Adipocyte (in vitro differentiated cells): ENCODE data around the gene SARM1.
A peak's percentile ranks its signal among the peaks of the same experiment; 100 is the strongest.
"Not testable (repeated sequence)": the region's sequence is repeated elsewhere in the genome, so short reads cannot be mapped to it uniquely, and the experiment has no call there.

Source experiments
- DNase-seq: peaks from one replicate; pipeline ENCODE4 v3.0.0-alpha.2; 2015; ENCODE audit warnings: low read depth
- H3K27me3 ChIP-seq: replicated peaks from 2 replicates; pipeline ENCODE4 v1.7.0; 2013; ENCODE audit warnings: mild to moderate bottlenecking, low read length, moderate library complexity; ENCODE audit not compliant: control insufficient read depth, insufficient read depth
- H3K36me3 ChIP-seq: 2 replicates; pipeline ENCODE4 v1.7.0; 2013; ENCODE audit warnings: low read length, mild to moderate bottlenecking, moderate library complexity; ENCODE audit not compliant: control insufficient read depth, insufficient read depth, severe bottlenecking
- H3K4me1 ChIP-seq: 2 replicates; pipeline ENCODE4 v1.7.0; 2013; ENCODE audit warnings: mild to moderate bottlenecking, low read length, moderate library complexity; ENCODE audit not compliant: control insufficient read depth, insufficient read depth
- H3K4me3 ChIP-seq: 2 replicates; pipeline ENCODE4 v1.7.0; 2013; ENCODE audit warnings: mild to moderate bottlenecking, low read length, moderate library complexity
- H3K9ac ChIP-seq: 2 replicates; pipeline ENCODE4 v1.7.0; 2013; ENCODE audit warnings: mild to moderate bottlenecking, low read length, moderate library complexity
- H3K9me3 ChIP-seq: 2 replicates; pipeline ENCODE4 v1.7.0; 2013; ENCODE audit warnings: mild to moderate bottlenecking, low read length, moderate library complexity; ENCODE audit not compliant: control insufficient read depth

The SARM1 gene

DNA sequence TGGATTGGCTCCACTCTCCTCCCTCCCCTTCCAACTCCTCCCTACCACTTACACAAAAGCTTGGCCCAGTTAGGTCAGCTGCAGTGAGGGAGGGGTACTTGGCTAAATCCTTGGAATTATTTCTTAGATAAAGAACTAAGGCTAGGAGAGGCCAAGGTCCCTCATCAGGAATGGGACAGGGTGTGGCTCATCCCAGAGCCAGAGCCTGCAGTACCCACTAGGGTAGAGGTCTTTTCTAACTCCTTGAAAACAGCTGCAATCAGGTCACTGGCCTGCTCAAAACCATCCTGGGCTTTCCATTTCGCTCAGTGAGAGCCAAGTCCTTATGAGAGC lies 36.4 kb downstream of the SARM1 start:
- H3K27me3 ChIP-seq = no peaks in the 10 kb centered on the region
- DNase-seq = no peak
- peaks cover 15% of the 10 kb centered on the region for H3K4me1 ChIP-seq
- H3K4me3 ChIP-seq = no peak overlapping the region
- H3K36me3 ChIP-seq = no peaks in the 10 kb centered on the region
- H3K9me3 ChIP-seq = peaks cover 3% of the 10 kb centered on the region
- no peak overlapping the region for H3K9ac ChIP-seq

DNA sequence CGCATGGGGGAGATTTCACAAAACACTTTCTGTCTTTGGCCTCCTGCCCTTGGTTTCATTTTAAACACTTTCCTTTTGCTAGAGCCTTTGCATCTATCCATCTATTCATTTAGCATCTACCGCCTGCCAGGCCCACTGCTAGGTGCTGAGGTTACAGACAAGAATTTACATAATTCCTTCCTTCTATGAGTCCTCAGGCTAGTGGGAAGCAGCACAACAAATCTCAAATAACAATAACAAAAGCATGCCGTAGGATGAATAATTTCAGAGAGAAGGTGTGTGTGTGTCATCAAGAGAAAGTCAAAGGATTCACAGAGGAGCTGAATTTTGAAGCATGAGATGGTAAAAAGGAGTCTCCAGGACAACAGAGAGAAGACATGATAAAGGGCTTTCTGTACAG lies 40.6 kb downstream of the SARM1 start:
- H3K4me1 ChIP-seq = no peaks in the 10 kb centered on the region
- H3K4me3 ChIP-seq = no peak overlapping the region
- no peak for DNase-seq
- no peak overlapping the region for H3K9ac ChIP-seq
- H3K9me3 ChIP-seq = peaks cover 3% of the 10 kb centered on the region
- H3K36me3 ChIP-seq = no peaks in the 10 kb centered on the region
- peaks cover 9% of the 10 kb centered on the region for H3K27me3 ChIP-seq

DNA sequence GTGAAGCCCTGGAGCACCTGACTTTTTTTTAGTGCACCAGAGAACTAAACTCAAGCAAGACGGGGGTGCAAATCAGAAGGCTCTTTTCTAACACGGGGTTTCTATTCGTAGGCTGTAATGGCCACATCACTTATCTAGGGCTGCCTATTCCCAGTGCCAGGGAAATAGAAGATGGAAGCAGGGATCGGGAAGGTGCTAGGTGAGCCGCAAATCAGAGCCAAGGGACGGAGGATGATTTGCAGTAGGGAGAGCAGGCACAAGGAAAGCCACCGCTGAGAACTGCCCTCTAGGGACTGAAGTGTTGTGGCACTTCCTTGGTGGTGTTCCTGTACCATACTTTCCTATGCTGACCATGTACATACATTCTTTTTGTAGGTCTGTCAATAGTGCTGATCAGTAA lies 42.3 kb downstream of the SARM1 start:
- Histone ChIP-seq H3K9ac (no peak overlapping the region), H3K9me3 (peaks cover 3% of the 10 kb centered on the region), H3K27me3 (peaks cover 9% of the 10 kb centered on the region), H3K36me3 (no peaks in the 10 kb centered on the region), H3K4me1 (no peaks in the 10 kb centered on the region), H3K4me3 (no peak overlapping the region)
- DNase-seq = no peak

DNA sequence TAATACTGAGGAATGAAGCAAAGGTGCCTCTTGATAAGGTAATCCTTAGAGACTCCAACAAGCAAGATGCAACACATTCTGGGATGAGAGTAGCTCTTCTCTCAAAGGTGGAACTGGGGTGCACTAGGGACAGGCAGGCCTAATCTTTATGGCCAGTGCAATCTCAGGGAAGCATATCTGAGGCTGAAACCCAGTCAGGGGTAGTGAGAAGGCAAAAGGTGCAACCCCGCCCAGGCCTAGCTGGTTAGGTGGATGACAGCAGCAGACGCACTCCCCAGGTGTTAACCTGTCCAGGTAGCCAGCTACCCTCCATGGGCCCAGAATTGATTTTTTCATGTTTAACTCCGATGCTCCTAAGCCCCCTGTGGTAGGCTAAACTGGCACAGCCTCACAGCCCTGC lies 44.4 kb downstream of the SARM1 start:
- peaks cover 14% of the 10 kb centered on the region for H3K27me3 ChIP-seq
- no peak for DNase-seq

GRCh38 chr17:28416703-28417311 lies 45.3 kb downstream of the SARM1 start:
- Histone ChIP-seq H3K27me3 (peaks cover 14% of the 10 kb centered on the region), H3K36me3 (no peaks in the 10 kb centered on the region), H3K4me3 (no peak overlapping the region), H3K9ac (no peak overlapping the region), H3K9me3 (peaks cover 3% of the 10 kb centered on the region), H3K4me1 (no peaks in the 10 kb centered on the region)
- peak; percentile 70 for DNase-seq

More for the DNA sequence above, 44.4 kb downstream of the SARM1 start:
- Histone ChIP-seq H3K4me1 (no peaks in the 10 kb centered on the region), H3K36me3 (no peaks in the 10 kb centered on the region), H3K9me3 (peaks cover 3% of the 10 kb centered on the region), H3K4me3 (no peak overlapping the region), H3K9ac (no peak overlapping the region)

- Histone ChIP-seq H3K36me3 (no peaks in the 10 kb centered on the region), H3K4me1 (no peaks in the 10 kb centered on the region), H3K27me3 (peaks cover 26% of the 10 kb centered on the region), H3K4me3 (no peak overlapping the region), H3K9me3 (no peaks in the 10 kb centered on the region), H3K9ac (no peak overlapping the region)
- DNase-seq = no peak
Measured at GRCh38 chr17:28421787-28422305, 50.4 kb downstream of the SARM1 start.

DNA sequence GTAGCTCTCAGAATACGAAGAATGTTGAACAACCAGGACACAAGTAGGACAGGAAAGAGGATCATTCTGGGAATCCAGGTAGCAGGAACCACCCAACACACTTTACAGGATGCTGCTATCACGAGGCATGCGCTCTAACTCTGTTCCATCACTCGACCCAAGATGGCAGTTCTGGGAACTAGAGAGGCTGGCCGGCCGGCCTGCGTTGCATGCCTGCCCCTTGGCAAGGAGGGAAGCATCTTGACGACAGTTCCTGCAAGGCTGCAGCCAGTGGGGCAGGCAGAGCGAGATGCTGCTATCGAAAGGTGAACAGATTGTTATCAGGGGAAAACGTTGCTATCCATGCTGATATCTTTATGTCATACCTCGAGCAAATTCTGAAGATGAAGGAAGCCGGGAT lies 53.7 kb downstream of the SARM1 start:
- Histone ChIP-seq H3K9ac (no peak overlapping the region), H3K36me3 (no peaks in the 10 kb centered on the region), H3K4me3 (no peak overlapping the region), H3K9me3 (no peaks in the 10 kb centered on the region), H3K4me1 (no peaks in the 10 kb centered on the region), H3K27me3 (peaks cover 26% of the 10 kb centered on the region)
- DNase-seq = no peak

DNA sequence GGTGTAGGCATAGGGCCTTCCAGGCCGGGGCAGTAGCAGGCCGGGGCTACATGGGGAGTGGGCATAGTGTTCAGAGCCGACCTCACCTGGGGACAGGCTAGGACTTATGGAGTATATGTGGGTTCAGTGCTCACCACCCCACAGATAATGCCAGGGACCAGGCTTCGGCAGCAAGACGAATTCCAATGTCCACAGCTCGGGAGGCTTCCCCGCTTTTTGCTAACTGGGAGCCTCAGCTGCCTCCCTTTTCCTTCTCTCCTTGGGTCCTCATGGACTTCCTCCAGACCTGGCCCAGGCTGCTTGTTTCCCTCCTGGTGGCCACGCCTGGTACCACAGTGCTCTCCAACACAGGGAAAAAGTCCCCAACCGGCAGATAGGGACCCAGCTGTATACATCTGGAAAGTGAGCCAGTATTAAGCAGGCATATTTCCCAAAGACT lies 54.6 kb downstream of the SARM1 start:
- Histone ChIP-seq H3K9me3 (no peaks in the 10 kb centered on the region), H3K36me3 (no peaks in the 10 kb centered on the region), H3K27me3 (peaks cover 25% of the 10 kb centered on the region), H3K9ac (no peak overlapping the region), H3K4me3 (no peak overlapping the region), H3K4me1 (no peaks in the 10 kb centered on the region)
- DNase-seq = peak; percentile 11

GRCh38 chr17:28427371-28427770 lies 55.9 kb downstream of the SARM1 start:
- H3K36me3 ChIP-seq = no peaks in the 10 kb centered on the region
- H3K4me1 ChIP-seq = no peaks in the 10 kb centered on the region
- peak; percentile 15 for DNase-seq
- peaks cover 38% of the 10 kb centered on the region for H3K27me3 ChIP-seq
- H3K9ac ChIP-seq = no peak overlapping the region
- H3K9me3 ChIP-seq = no peaks in the 10 kb centered on the region
- no peak overlapping the region for H3K4me3 ChIP-seq

GRCh38 chr17:28427982-28428381 lies 56.5 kb downstream of the SARM1 start:
- not testable (repeated sequence) for H3K4me3 ChIP-seq, H3K9ac ChIP-seq, H3K9me3 ChIP-seq, H3K4me1 ChIP-seq, DNase-seq, H3K36me3 ChIP-seq
- H3K27me3 ChIP-seq = peaks cover 41% of the 10 kb centered on the region

DNA sequence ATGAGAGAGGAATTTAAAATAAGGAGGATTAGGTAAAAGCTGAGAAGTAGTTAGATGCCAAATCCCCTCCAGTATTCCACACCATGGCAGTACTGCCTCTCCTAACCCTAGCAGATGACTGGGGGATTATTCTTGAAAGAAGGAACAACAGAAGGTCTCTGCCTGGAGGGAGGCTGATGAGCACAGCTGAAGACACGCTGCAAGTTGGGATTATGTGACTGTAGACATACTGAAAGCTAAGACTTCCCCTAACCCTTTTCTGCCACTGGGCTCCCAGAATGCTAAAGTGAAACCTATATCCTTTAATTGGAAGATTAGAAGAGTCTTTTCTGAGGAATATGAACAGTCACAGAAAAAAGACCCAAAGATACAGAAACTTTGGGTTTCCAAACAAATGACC lies 62.2 kb downstream of the SARM1 start:
- no peaks in the 10 kb centered on the region for H3K9me3 ChIP-seq
- no peak overlapping the region for H3K4me3 ChIP-seq
- no peaks in the 10 kb centered on the region for H3K4me1 ChIP-seq
- H3K27me3 ChIP-seq = peaks cover 25% of the 10 kb centered on the region
- H3K9ac ChIP-seq = no peak overlapping the region
- no peaks in the 10 kb centered on the region for H3K36me3 ChIP-seq
- DNase-seq = no peak

DNA sequence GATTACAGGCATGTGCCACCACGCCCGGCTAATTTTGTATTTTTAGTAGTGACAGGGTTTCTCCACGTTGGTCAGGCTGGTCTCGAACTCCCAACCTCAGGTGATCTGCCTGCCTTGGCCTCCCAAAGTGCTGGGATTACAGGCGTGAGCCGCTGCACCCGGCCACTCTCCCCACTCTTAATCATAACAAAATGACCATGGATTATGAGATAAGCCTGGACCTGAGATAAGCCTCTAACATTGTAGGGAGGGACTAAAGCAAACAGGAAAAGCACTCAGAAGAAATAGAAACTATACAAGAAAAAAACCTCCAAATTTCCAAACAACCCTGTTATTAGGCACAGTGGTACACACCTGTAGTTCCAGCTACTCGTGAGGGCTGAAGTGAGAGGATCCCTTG lies 62.8 kb downstream of the SARM1 start:
- H3K27me3 ChIP-seq = peaks cover 28% of the 10 kb centered on the region
- DNase-seq, H3K9me3 ChIP-seq: not testable (repeated sequence)

More for the DNA sequence above, 62.8 kb downstream of the SARM1 start:
- H3K4me3 ChIP-seq, H3K9ac ChIP-seq, H3K36me3 ChIP-seq, H3K4me1 ChIP-seq: not testable (repeated sequence)
